Activated T-helper 17 cell treated with anti-CD3 and anti-CD28 coated beads, Interleukin-2, amount 50 U/mL, for 72 hours (primary cell): ENCODE measurements around the gene DLGAP5. TPM values are rescaled to one million over a fixed set of nuclear protein-coding genes. Genes with fewer than 3 reads are reported as not detected.

Experiments
- ATAC-seq: fragments of 150-1000 bp; cut with Tn5 transposase; replicated peaks from 2 replicates; pipeline ENCODE4 v1.10.0; 2021; ENCODE audit warnings: mild to moderate bottlenecking, moderate library complexity
- H3K27ac Mint-ChIP-seq: one replicate; pipeline ENCODE4 v1.8.0; 2022; ENCODE audit warnings: mixed read lengths
- H3K27me3 Mint-ChIP-seq: one replicate; pipeline ENCODE4 v1.8.0; 2022; ENCODE audit warnings: mixed read lengths
- H3K36me3 Mint-ChIP-seq: one replicate; pipeline ENCODE4 v1.8.0; 2022; ENCODE audit warnings: low read depth, mild to moderate bottlenecking, mixed read lengths
- H3K4me1 Mint-ChIP-seq: one replicate; pipeline ENCODE4 v1.8.0; 2022; ENCODE audit warnings: mixed read lengths
- H3K4me3 Mint-ChIP-seq: one replicate; pipeline ENCODE4 v1.8.0; 2022; ENCODE audit warnings: mild to moderate bottlenecking, mixed read lengths
- H3K9me3 Mint-ChIP-seq: one replicate; pipeline ENCODE4 v1.8.0; 2022; ENCODE audit warnings: mixed read lengths
- total RNA-seq, 2 donors: library from RNA; stranded (reverse); gene quantifications; one replicate each; pipeline ENCODE4 v1.2.3, GENCODE V29; 2022

The DLGAP5 gene
- total RNA-seq, 2 donors from 2014 or later, result 93.8 to 102 TPM

GRCh38 chr14:55103005-55103640, 88.3 kb downstream of the DLGAP5 start:
- peaks cover 5% of the 10 kb centered on the region for H3K9me3 Mint-ChIP-seq
- no peaks in the 10 kb centered on the region for H3K27me3 Mint-ChIP-seq
- peak overlapping the region; percentile 90 for H3K4me3 Mint-ChIP-seq
- H3K27ac Mint-ChIP-seq, result peak overlapping the region; percentile 98
- peaks cover 17% of the 10 kb centered on the region for H3K36me3 Mint-ChIP-seq
- H3K4me1 Mint-ChIP-seq, result peaks cover 49% of the 10 kb centered on the region
- ATAC-seq, result peak; percentile 74

GRCh38 chr14:55102141-55102621, 89.2 kb downstream of the DLGAP5 start:
- peak overlapping the region; percentile 98 for H3K27ac Mint-ChIP-seq
- H3K4me1 Mint-ChIP-seq, result peaks cover 50% of the 10 kb centered on the region
- peaks cover 11% of the 10 kb centered on the region for H3K36me3 Mint-ChIP-seq
- no peaks in the 10 kb centered on the region for H3K27me3 Mint-ChIP-seq
- peak overlapping the region; percentile 90 for H3K4me3 Mint-ChIP-seq
- H3K9me3 Mint-ChIP-seq, result peaks cover 5% of the 10 kb centered on the region
- peak; percentile 62 for ATAC-seq

DNA sequence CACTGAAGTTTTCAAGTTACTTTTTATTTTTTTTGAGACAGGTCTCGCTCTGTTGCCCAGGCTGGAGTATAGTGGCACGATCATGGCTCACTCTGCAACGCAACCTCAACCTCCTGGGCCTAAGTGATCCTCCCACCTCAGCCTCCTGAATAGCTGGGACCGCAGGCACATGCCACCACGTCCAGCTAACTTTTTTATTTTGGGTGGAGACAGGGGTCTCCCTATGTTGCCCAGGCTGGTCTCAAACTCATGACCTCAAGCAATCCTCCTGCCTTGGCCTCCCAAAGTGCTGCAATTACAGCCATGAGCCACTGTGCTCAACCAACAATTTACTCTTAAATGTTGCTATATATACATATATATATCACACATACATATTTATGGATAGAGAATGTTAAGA, 89.7 kb downstream of the DLGAP5 start:
- peaks cover 11% of the 10 kb centered on the region for H3K36me3 Mint-ChIP-seq

DNA sequence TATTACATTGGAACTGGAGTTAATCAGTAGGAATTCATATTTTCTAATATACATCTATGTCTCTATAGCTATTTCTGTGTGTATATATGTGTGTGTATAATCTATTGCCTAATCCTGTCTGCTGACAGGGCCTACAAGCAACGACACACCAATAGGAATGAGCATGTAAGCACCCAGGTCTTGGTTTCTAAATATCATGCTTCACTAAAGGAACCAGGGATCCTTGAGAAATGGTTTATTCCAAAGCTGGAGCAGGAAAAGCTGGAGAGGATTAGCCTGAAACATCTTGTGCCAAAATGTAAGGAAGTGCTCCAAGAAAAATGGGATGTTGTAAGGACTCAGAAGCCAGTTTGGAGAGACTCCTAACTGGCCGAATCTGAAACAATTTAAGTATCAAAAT, 91.6 kb downstream of the DLGAP5 start:
- Mint-ChIP-seq H3K9me3 (peaks cover 5% of the 10 kb centered on the region), H3K4me1 (peaks cover 49% of the 10 kb centered on the region), H3K36me3 (peaks cover 11% of the 10 kb centered on the region), H3K4me3 (no peak overlapping the region), H3K27ac (no peak overlapping the region), H3K27me3 (no peaks in the 10 kb centered on the region)
- no peak for ATAC-seq

More for the DNA sequence above, 89.7 kb downstream of the DLGAP5 start:
- H3K4me1 Mint-ChIP-seq, result peaks cover 55% of the 10 kb centered on the region
- H3K9me3 Mint-ChIP-seq, result peaks cover 5% of the 10 kb centered on the region
- H3K27ac Mint-ChIP-seq, result peak overlapping the region; percentile 98
- ATAC-seq, result no peak
- H3K27me3 Mint-ChIP-seq, result no peaks in the 10 kb centered on the region
- peak overlapping the region; percentile 90 for H3K4me3 Mint-ChIP-seq

DNA sequence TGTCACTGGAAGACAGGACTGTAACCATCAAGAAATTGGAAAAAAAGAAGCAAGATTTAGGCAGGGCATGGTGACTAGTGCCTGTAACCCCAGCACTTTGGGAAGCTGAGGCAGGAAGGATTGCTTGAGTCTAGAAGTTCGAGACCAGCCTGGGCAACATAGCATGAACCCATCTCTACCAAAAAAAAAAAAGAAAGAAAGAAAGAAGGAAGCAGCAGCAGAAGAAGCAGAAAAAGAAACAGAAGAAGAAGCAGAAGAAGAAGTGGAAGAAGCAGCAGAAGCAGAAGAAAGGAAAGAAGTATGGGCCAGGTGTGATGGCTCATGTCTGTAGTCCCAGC, 92.9 kb downstream of the DLGAP5 start:
- no peak for ATAC-seq
- Mint-ChIP-seq H3K27ac (peak overlapping the region; percentile 95), H3K36me3 (peaks cover 11% of the 10 kb centered on the region), H3K4me1 (peaks cover 42% of the 10 kb centered on the region), H3K9me3 (peaks cover 5% of the 10 kb centered on the region), H3K4me3 (peak overlapping the region; percentile 80), H3K27me3 (no peaks in the 10 kb centered on the region)

Other genes starting within 250 kb of the DLGAP5 start
- gene WDHD1, start 164.5 kb downstream of the DLGAP5 start, total RNA-seq, result 10 to 100 TPM; 39.9 to 60.0 TPM
- gene SOCS4, start 164.3 kb downstream of the DLGAP5 start, total RNA-seq, result 10 to 100 TPM; 17.5 to 36.5 TPM
- 100 to 1,000 TPM; 106 to 114 TPM for gene MAPK1IP1L, start 139.9 kb downstream of the DLGAP5 start, total RNA-seq
- gene LGALS3, start 62.3 kb downstream of the DLGAP5 start, total RNA-seq, result 100 to 1,000 TPM in 1 of 2 donors, 10 to 100 TPM in 1; 63.4 to 258 TPM
- gene FBXO34, start 79.8 kb upstream of the DLGAP5 start, total RNA-seq, result 10 to 100 TPM; 16.3 to 30.1 TPM
- gene ATG14, start 220.2 kb upstream of the DLGAP5 start, total RNA-seq, result 1 to 10 TPM; 6.2 to 8.0 TPM
- gene TBPL2, start 249.0 kb upstream of the DLGAP5 start, total RNA-seq, result not detected